Measurements from ENCODE around the gene IQCF5.
"Not testable (repeated sequence)": the region's sequence is repeated elsewhere in the genome, so short reads cannot be mapped to it uniquely, and the experiment has no call there.

IQCF5 gene

GRCh38 chr3:51875501-51875900 lies at the start of gene IQCF5:
Gene IQCF5, minus strand, starts transcription at chr3:51875601. Its CDS starts 70 bp downstream, at chr3:51875531.
- DNase-seq = no peak

- no peak for DNase-seq
Observed at GRCh38 chr3:51921081-51921578, 45.7 kb upstream of the IQCF5 start.

DNA sequence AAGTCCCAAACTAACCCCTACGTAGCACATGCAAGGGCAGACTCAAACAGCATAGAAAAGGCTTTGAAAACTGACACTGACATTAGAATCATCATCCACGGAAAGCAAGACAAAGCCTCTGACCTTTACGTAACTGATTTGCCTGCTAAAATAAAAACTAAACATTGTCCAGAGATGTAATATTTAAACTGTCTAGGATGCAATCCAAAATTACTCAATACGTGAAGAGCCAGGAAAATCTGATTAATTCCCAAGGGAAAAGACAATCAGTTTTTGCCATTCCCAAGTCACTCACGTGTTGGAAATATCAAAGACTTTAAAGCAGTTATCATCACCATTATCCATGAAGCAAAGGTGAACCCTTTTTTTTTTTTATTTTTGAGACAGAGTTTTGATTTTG lies 41.0 kb upstream of the IQCF5 start:
- DNase-seq = no peak

DNA sequence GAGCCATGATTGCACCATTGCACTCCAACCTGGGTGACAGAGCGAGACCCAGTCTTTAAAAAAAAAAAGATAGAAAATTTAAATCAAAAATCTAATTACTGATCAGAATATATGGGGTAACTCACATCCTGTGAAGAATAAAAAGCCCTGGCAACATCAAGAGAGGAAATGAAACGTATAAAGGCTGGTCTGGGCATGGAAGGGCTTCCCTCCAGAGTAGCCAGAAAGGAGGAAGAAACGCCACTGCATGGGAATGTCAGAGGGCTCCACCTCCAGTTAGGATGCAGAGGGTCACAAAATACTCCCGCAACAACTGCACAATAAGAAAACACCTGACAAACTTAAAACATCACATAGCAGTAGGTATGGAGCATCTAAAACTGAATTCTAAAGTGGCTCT lies 32.6 kb upstream of the IQCF5 start:
- no peak for DNase-seq

DNA sequence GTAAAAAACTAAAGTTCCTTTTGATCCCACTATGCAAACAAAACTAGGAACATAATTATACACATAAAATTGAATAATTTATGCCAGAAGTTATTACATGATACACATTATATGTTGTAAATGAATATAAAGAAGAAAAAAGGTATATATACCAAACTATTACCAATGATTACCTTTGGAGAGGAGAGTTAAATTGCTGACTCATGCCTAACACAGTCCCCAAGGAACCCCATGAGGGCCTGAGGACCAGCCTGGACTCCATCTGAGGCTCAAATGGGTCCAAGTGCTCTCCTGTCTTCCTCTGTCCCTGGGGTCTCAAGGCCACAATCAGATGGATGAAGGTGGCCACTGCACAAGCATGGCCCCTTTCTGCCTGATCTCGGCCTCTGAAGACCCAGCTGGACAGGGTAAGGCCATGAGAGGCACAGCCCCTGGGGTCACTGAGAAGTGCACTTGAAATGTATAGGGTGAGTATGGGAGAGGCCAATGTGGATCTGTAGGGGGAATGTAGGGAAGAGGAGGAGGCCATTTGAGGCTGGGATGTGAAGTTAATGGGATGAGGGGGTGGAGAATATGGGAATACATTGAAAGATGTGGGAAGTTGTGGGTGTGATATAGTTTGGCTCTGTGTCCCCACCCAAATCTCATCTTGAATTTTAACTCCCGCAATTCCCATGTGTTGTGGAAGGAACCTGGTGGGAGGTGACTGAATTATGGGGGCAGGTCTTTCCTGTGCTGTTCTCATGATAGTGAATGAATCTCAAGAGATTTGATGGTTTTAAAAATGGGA lies 28.8 kb upstream of the IQCF5 start:
- DNase-seq = no peak

DNA sequence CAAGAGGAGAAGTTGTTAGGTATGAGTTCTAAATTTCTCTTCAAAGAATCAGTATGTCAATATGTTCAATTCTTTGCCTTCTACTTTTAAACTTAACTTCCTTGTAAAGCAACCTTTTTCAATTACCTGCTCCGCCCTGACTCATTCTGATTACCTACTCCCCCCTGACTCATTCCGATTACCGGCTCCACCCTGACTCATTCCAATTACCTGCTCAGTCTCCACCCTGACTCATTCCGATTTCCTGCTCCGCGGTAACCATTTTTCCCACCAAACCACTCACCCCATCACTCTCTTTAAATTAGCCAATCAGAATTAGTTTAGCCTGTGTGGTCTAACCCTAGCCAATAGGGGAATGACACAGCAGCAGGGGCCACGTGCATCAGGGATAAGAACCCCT lies 27.0 kb upstream of the IQCF5 start:
- not testable (repeated sequence) for DNase-seq

DNA sequence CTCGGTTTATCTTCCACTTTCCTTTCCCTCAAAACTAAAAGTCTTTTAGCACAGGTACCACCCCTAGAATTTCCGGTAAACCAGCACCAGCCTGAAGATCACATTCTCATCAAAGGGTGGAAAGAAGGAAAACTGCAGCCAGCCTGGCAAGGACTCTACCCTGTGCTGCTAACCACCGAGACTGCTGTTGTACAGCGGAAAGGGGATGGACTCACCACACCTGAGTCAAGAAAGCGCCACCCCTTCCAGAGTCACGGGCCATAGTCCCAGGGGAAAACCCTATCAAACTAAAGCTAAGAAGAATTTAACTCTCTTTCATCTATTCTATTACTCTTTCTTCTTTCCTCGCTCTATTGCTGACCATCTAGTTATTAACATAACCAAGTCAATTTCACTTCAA lies 24.6 kb upstream of the IQCF5 start:
- not testable (repeated sequence) for DNase-seq

- DNase-seq = no peak
Observed at GRCh38 chr3:51897391-51897790, 22.0 kb upstream of the IQCF5 start.

DNA sequence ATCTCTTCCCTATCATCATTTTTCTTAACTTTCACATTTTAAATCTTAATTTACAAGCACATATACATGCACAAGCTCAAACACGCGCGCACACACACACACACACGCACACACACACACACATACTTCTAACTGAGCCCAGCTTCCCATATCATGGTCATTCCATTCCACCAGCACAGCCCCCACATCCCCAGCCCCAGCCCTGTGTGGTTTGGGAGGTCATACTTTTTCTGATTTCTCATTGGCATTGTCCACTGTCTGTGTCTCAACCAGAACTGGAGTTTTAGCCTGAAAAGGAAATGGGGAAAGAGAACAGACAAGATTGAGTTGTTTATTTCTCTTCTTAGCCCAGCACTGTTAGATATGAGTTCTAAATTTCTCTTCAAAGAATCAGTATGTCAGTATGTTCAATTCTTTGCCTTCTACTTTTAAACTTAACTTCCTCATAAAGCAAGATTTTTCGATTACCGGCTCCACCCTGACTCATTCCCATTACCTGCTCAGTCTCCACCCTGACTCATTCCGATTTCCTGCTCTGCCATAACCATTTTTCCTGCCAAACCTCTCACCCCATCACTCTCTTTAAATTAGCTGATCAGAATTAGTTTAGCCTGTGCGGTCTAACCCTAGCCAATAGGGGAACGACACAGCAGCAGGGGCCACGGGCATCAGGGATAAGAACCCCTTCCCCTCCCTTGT lies 21.4 kb upstream of the IQCF5 start:
- no peak for DNase-seq

GRCh38 chr3:51894939-51895338 lies 19.5 kb upstream of the IQCF5 start:
- DNase-seq = no peak

DNA sequence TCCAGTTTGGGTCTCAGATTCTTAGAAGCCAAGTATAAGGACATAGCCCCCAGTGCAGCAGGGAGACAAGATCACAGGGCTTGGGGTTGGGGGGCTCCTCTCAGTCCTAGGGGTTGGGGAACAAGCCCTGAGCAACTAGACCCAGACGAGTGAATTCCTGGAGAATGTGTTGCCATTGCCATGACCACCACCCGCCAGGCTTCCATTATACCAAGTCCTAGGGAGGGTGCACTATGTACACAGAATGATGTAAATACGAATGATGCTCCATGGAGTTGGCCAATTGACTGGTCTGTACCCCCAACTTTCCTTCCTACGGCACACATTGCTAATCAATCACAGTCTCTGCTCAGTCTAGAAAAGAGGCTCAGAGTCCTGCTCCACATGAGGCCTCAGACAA lies 19.0 kb upstream of the IQCF5 start:
- DNase-seq = no peak

GRCh38 chr3:51891242-51892039 lies 16.0 kb upstream of the IQCF5 start:
- DNase-seq = no peak

GRCh38 chr3:51888463-51889105 lies 13.2 kb upstream of the IQCF5 start:
- DNase-seq = no peak

GRCh38 chr3:51887620-51888019 lies 12.2 kb upstream of the IQCF5 start:
- DNase-seq = no peak

GRCh38 chr3:51886447-51886846 lies 11.0 kb upstream of the IQCF5 start:
- no peak for DNase-seq

DNA sequence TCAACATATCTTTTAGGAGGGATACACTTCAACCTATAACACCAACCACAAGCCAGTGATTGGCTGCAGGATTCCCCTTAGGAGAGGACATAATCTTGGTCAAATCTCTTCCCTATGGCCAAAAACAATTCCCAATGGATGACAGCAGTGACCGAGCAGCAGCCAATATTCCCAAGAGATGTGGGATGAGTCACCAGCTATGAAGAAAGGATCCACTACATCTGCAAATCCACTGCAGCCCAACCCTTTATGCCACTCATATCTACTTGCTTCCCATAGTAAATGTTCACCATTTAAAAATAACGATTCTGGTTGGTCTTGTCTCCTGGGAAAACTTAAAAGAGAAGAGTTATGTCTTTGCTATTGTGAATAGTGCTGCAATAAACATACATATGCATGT lies 4.5 kb upstream of the IQCF5 start:
- DNase-seq = no peak

GRCh38 chr3:51876186-51876585 lies 785 bp upstream of the IQCF5 start:
- no peak for DNase-seq

DNA sequence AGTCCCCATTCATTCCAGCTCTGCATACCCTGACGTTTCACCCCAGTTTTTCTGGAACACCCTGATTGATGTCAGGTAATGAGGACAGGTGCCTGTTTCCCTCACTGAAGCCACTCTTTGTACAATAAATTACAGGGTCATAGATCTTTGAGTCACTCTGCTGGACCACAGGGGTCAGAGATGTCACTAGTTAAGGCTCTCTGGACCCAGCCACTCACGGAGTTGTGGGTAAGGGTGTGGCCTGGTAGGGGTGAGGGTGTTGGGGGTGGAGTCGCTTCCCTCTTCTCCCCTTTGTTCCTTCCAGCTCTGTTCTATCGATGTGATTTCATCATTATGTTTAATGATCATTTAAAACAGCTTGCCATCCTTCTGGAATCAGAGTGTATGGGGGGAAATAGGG lies 512 bp downstream of the IQCF5 start:
- DNase-seq = no peak

DNA sequence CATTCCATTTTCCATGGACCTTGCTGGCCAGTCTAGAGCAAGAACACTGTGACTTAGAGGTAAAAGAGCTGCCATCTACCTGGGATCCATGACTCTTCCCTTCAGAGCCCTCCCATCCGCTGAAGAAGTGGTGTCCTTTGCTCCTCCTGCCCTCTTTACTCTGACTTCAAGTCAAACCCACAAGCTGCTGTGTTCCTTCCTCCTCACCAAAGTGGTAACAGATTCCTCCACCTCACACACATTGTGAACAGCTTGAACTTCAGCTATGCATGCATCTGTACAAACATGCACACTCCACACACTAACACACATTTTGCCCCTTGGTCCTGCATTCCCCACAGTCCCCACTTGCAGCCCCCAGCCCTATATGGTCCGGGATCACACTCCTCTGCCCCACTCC lies 990 bp downstream of the IQCF5 start:
- no peak for DNase-seq

GRCh38 chr3:51873876-51874275 lies 1.5 kb downstream of the IQCF5 start:
- no peak for DNase-seq

GRCh38 chr3:51873253-51873766 lies 2.1 kb downstream of the IQCF5 start:
- no peak for DNase-seq

- DNase-seq = no peak
Observed at GRCh38 chr3:51869304-51869703, 6.1 kb downstream of the IQCF5 start.

DNA sequence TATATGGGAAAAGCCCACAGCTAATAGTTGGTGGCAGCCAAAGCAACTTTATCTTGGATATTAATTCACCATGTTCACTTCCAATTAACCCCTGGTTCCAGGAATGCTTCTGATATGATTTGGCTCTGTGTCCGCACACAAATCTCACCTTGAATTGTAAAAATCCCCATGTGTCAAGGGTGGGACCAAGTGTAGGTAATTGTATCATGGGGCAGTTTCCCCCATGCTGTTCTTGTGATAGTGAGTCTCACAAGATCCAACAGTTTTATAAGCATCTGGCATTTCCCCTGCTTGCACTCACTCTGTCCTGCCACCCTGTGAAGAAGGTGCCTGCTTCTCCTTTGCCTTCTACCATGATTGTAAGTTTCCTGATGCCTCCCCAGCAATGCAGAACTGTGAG lies 6.5 kb downstream of the IQCF5 start:
- DNase-seq = not testable (repeated sequence)

Data from NCI-H2081 (cell line).